ENCODE measurements around the gene PCDHGA1. TPM values are rescaled to one million over a fixed set of nuclear protein-coding genes. Genes with fewer than 3 reads are reported as not detected.
A peak's percentile ranks its signal among the peaks of the same experiment; 100 is the strongest.

PCDHGA1 gene
- total RNA-seq, 1 experiment from 2014 or later = 0.35 TPM

GRCh38 chr5:141398608-141399007 lies 68.3 kb downstream of the PCDHGA1 start:
- intact Hi-C loops (cut with micrococcal nuclease) = no loop called here
- CTCF ChIA-PET = interaction anchor here (0.6 to 3.7 kb wide), 5 partner anchors 56 to 167 kb away, joined by 3 to 32 read pairs (median 3); no protein-coding TSS in a partner anchor
- BruUV-seq (replicated peaks) = no TSS peak
- no peak overlapping the region for H3K27ac Mint-ChIP-seq (ENCODE audit: low read depth, unreplicated experiment)
- peaks cover 36% of the 10 kb centered on the region for H3K9me3 Mint-ChIP-seq (ENCODE audit: unreplicated experiment)
- H3K4me1 Mint-ChIP-seq (ENCODE audit: insufficient read depth, unreplicated experiment) = no peaks in the 10 kb centered on the region
- H3K4me3 Mint-ChIP-seq (ENCODE audit: unreplicated experiment) = no peak overlapping the region
- peaks cover 5% of the 10 kb centered on the region for H3K36me3 Mint-ChIP-seq (ENCODE audit: insufficient read depth, unreplicated experiment)
- TF ChIP-seq CTCF (IDR thresholded peaks at IDR 0.05; ENCODE audit: unreplicated experiment) = no peak
- no peak for DNase-seq (ENCODE audit: unreplicated experiment)
- no peaks in the 10 kb centered on the region for H3K27me3 Mint-ChIP-seq (ENCODE audit: insufficient read depth, unreplicated experiment)
- POLR2A ChIA-PET = no interaction called here

- POLR2A ChIA-PET = interaction anchor here (1.1 kb wide), 1 partner anchor 158 kb away, joined by 3 read pairs; no protein-coding TSS in a partner anchor
- peaks cover 28% of the 10 kb centered on the region for H3K9me3 Mint-ChIP-seq (ENCODE audit: unreplicated experiment)
- H3K36me3 Mint-ChIP-seq (ENCODE audit: insufficient read depth, unreplicated experiment) = peaks cover 5% of the 10 kb centered on the region
- no peak for DNase-seq (ENCODE audit: unreplicated experiment)
- BruUV-seq (replicated peaks) = no TSS peak
- no peaks in the 10 kb centered on the region for H3K4me1 Mint-ChIP-seq (ENCODE audit: insufficient read depth, unreplicated experiment)
- H3K27me3 Mint-ChIP-seq (ENCODE audit: insufficient read depth, unreplicated experiment) = no peaks in the 10 kb centered on the region
- H3K4me3 Mint-ChIP-seq (ENCODE audit: unreplicated experiment) = no peak overlapping the region
- CTCF ChIA-PET = interaction anchor here (0.7 to 2.2 kb wide), 6 partner anchors 14 to 164 kb away, joined by 3 to 8 read pairs (median 3); partner anchors contain the start of genes PCDHGA10 and PCDHGA7
- intact Hi-C loops (cut with micrococcal nuclease) = no loop called here
- TF ChIP-seq CTCF (IDR thresholded peaks at IDR 0.05; ENCODE audit: unreplicated experiment) = no peak
- no peak overlapping the region for H3K27ac Mint-ChIP-seq (ENCODE audit: low read depth, unreplicated experiment)
These were observed 69.4 kb downstream of the PCDHGA1 start for GRCh38 chr5:141399555-141400258.

GRCh38 chr5:141402553-141403243 lies 72.4 kb downstream of the PCDHGA1 start, which contains the start of gene PCDHGA9:
PCDHGA9 (plus strand) TSS chr5:141402778; CDS start chr5:141402953, 175 bp downstream.
- CTCF ChIA-PET = interaction anchor here (0.6 to 1.1 kb wide), 5 partner anchors 31 to 211 kb away, joined by 3 to 7 read pairs (median 3); no protein-coding TSS in a partner anchor
- H3K9me3 Mint-ChIP-seq (ENCODE audit: unreplicated experiment) = peaks cover 31% of the 10 kb centered on the region

More at GRCh38 chr5:141402553-141403243, 72.4 kb downstream of the PCDHGA1 start, which contains the start of gene PCDHGA9:
- H3K4me1 Mint-ChIP-seq (ENCODE audit: insufficient read depth, unreplicated experiment) = no peaks in the 10 kb centered on the region
- H3K4me3 Mint-ChIP-seq (ENCODE audit: unreplicated experiment) = no peak within 1 kb of the TSS
- peak; percentile 43 for DNase-seq (ENCODE audit: unreplicated experiment)
- intact Hi-C loops (cut with micrococcal nuclease) = no loop called here
- BruUV-seq (replicated peaks) = no TSS peak
- H3K36me3 Mint-ChIP-seq (ENCODE audit: insufficient read depth, unreplicated experiment) = peaks cover 5% of the 10 kb centered on the region
- POLR2A ChIA-PET = interaction anchor here (1.1 kb wide), 1 partner anchor 122 kb away, joined by 3 read pairs; no protein-coding TSS in a partner anchor
- H3K27me3 Mint-ChIP-seq (ENCODE audit: insufficient read depth, unreplicated experiment) = no peaks in the 10 kb centered on the region
- no peak within 1 kb of the TSS for H3K27ac Mint-ChIP-seq (ENCODE audit: low read depth, unreplicated experiment)
- no peak for TF ChIP-seq CTCF (IDR thresholded peaks at IDR 0.05; ENCODE audit: unreplicated experiment)

Measured in MCF 10A (cell line).